ENCODE results near the gene PDF.
"Not testable (repeated sequence)": the region's sequence is repeated elsewhere in the genome, so short reads cannot be mapped to it uniquely, and the experiment has no call there.

PDF gene, protein sequence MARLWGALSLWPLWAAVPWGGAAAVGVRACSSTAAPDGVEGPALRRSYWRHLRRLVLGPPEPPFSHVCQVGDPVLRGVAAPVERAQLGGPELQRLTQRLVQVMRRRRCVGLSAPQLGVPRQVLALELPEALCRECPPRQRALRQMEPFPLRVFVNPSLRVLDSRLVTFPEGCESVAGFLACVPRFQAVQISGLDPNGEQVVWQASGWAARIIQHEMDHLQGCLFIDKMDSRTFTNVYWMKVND

DNA sequence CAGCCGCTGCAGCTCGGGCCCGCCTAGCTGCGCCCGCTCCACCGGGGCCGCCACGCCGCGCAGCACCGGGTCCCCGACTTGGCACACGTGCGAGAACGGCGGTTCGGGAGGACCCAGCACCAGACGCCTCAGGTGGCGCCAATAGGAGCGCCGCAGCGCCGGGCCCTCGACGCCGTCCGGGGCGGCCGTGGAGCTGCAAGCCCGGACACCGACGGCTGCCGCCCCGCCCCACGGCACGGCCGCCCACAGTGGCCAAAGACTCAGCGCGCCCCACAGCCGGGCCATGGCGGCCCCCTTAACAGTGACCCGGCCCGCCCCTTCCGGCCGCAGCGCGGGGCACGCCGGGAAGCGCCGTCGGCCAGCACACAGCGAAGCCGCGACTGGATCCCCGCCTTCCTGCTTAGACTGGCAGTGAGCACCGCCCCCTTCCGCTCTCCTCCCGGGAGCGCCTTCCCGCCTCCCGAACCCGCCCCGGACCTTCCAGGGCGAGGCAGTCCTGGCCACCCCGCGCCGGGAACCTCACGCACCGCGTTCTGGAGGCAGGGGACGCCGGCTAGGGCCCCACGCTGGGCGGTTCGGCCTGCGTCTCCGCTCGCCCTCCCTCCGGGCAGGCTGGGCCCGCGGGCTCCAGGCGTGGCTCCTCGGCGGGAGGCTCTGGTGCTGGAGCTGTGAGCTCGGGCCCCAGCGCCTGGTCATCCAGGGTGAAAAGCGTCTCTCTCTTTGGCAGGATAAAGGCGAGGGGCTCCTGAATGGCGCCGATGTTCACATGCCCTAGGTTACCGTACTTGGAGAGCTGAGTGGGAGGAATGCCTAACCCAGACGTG, at the start of gene PDF:
Gene PDF (minus strand): TSS at position 303 of the 824 bp plus-strand sequence. CDS start 18 bp downstream, at position 285.
- DNase-seq, result peak; percentile 88

DNA sequence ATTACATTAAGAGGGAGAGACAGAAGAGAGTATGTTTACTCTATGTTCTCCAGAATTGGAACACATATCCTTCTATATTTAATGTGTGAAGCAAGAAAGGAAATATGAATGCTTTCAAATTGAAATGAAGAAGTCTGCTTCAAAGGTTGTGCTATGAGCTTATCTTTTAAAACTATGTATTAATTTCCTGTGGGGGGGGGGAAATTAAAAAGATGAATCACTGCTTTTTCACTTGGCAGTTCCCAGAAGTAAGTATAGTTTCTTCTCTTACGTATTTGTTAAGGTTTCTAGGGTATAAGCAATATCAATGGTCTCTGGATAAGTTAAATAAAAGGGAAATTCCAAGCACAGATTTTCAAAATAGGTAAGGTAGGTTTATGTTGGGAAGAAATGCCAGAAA, 48.4 kb upstream of the PDF start:
- DNase-seq, result no peak

DNA sequence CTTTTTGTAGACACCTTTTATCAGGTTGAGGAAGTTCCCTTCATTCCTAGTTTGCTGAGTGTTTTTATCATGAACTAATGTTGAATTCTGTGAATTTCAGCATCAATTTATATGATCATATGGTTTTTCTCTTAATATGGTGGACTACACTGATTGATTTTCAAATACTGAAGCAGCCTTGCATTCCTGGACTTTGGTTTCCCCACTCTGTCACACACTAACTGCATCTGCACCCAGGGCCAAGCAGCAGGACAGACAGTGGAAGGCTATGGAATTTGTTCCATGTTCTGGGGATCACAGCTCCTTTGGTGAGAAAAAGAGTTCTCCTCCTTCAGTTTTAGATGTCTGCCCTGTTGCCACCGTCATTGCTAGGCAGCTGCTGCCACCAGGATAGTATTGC, 47.6 kb upstream of the PDF start:
- no peak for DNase-seq

DNA sequence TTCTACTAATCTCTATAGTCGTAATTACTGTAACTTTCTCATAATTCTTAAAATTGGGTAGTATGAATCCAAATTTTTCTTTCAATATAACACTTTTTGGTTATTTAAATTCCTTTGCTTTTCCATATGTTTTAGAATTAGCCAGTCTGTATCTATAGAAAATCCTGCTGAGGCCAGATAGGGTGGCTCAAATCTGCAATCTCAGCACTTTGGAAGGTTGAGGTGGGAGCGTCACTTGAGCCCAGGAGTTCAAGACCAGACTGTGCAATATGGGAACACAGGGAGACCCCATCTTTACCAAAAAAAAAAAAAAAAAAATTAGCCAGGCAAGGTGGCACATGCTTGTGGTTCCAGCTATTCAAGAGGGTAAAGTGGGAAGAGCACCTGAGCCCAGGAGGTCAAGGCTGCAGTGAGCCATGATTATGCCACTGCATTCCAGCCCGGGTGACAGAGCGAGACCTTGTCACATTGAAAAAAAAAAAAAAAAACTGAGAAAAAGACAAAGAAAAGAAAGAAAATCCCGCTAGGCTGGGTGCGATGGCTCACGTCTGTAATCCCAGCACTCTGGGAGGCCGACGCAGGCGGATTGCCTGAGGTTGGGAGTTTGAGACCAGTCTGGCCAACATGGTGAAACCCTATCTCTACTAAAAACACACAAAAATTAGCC, 46.1 kb upstream of the PDF start:
- DNase-seq, result no peak

DNA sequence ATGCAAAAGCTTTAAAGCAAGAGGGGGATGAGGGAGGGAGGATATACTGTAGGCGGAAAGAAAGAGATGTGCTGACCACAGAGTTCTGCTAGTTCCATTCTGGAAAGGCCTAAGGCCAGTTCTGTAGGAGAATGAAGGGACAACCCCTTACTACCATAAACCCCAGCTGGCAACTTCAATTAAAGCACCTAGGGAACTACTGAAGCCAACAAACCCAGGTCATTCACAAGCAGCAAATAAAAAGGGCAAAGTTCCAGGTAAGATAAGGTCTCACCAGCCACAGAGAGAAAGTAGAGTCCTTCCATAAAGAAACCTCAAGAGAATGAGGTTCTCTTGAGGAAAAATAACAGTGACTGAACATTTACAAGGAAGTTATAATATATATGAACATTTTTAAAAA, 42.6 kb upstream of the PDF start:
- DNase-seq, result no peak

DNA sequence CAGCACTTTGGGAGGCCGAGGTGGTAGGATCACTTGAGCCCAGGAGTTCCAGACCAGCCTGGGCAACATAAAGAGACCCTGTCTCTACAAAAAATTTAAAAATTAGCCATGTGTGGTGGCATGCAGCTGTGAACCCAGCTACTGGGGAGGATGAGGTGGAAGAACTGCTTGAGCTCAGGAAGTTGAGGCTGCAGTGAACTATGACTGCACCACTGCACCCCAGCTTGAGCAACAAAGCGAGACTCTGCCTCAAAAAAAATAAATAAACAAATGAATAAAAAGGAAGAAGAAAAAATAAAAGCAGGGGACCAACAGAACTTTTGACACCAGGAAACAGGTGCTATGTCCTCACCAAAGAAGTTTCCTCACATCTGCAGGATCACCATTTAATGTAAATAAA, 41.2 kb upstream of the PDF start:
- no peak for DNase-seq

DNA sequence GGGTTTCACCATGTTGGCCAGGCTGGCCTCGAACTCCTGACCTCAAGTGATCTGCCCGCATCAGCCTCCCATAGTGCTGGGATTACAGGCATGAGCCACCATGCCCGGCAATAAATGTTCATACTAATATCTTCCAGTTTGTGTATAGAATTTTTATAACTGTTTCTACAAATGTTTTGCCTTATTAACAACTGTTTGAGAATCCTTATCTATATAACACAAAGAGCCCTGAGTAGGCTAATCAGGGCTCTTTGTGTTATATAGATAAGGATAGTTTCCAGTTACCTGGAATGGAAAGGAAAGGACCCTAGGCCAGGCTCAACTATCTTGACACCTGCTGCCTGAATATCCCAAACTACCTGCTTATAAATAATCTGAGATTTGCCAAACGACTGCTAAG, 38.5 kb upstream of the PDF start:
- DNase-seq, result no peak

DNA sequence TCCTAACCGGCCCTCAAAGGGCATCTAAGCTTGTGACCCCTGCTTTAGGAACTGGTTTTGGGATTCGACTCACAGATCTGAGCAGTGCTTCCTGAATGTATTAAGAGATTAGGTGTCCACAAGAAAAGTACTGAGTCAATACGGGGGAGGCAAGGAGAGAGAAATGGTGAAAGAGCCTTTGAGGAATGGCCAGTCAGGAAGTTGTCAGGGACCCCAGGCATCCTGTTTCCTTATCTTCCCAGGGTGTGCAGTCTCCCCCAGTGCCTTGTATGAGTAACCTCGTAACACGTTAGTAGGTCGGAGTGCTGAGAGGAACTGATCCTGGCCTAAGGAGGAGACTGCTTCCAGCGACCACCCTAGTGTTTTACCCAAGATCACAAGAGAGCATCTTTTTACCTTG, 37.6 kb upstream of the PDF start:
- no peak for DNase-seq

DNA sequence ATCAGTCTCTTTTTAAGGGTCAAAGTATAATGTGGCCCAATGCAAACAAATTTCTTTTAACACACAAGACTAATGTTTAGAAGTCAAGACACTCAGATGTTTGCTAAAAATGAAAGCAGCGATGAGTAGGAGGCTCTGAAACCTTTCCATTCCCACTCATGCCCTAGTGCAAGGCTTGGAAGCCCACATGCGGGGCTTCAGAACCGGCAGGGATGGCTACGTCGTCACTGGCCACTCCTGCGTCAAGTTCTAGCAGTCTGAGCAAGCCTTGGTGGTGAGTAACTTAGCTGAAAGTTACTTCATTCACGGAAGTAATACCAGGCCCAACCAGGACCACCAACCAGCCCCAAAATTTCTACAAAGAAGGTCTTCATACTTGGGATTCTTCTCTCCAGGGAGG, 36.0 kb upstream of the PDF start:
- DNase-seq, result no peak

DNA sequence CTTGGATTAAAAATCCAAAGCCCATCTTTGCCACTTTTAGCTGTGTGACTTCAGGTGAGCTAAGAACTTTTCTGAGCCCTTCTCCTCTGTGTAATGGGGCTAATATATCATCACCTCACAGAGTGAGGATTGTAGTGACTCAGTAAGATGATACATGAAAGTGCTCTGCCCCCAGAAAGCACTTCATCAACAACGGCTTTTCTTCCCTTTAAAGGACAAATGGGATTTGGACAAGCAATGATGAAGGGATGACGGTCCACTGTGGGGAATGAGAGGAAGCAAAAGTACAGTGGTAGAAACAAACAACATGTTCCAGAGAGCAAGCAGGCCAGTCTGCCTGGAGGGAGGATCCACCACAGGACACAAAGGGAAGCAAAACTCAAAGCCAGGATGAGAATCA, 35.5 kb upstream of the PDF start:
- DNase-seq, result no peak

DNA sequence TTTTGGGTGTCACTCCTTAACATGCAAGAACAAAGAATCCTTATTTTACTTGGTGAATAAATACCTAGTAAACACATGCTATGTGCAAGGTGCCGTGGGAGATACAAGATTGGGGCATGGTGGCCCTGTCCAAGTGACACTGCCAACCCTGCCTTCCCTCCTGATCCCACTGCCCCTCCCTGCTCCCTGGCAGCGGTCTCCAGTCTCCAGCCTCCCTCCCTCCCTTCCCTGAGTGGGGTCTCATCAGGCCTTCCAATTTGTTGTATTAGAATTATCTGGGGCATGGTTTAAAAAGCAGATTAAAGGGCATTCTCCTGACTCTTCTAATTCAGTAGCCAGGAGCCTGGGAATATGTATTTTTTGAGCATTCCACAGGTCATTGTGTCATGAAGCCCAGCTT, 33.7 kb upstream of the PDF start:
- no peak for DNase-seq

DNA sequence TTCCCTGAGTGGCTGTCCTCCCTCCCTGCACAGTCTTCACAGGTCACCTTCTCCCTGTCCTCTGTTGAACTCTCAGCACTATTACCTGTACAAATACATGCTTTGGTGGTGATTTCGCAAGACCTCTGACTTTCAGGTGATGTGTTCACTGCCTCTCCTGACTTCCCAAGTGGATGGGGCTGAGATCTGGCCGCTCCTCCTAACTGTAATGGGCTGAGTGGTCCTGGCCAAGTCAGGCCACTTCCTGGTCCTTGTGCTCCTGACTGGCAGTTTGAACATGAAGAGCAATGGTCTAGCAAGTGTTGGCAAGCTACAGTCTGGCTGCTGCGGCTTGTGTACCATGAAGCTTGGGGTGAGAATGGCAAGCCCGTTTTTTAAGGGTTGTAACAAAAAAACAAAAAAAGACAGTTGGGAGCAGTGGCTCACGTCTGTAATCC, 32.9 kb upstream of the PDF start:
- no peak for DNase-seq

DNA sequence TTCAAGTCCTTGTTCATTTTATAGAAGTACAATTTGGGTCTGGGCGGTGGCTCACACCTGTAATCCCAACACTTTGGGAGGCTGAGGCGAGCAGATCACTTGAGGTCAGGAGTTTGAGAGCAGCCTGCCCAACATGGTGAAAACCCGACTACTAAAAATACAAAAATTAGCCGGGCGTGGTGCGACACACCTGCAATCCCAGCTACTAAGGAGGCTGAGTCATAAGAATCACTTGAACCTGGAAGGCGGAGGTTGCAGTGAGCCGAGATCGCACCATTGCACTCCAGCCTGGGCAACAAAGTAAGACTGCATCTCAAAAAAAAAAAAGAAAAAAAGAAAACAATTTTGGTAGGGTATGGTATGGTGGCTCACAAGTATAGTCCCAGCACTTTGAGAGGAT, 29.7 kb upstream of the PDF start:
- not testable (repeated sequence) for DNase-seq

DNA sequence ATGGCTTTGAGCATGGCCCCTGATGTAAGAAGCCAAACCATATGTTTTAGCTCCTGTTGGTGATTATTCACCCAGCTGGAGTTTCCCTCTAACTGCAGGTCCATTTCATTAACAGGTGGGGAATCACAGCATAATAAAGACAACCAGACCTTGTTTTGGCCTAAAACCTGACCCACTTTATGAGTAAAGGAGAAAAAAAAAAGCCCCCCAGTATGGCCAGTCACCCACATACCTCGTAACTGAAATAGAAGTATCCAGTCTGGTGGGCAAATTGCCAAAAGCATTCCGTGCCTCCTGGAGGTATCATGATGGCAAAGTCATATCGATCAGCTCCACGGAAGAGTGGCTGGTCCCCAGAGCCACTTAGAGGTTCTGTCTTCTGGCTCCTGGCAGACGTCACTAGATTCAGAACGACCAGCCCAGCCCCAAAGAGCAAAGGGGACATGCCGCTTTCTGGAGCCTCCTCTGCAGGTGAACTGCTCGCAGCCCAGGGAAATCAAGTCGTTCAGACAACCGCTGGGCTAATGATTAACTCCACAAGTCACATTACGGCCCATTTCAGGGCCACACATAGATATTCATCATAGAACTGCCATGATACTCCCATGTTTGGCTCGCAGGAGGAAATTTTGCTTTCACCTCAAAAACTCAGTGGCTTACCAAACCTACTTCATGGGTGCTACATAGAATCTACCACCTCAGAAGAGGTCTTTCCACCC, 21.1 kb upstream of the PDF start, which contains the start of gene TMED6:
Gene TMED6 (minus strand): TSS at position 478 of the 719 bp plus-strand sequence. CDS start 33 bp downstream, at position 445.
- DNase-seq, result no peak

DNA sequence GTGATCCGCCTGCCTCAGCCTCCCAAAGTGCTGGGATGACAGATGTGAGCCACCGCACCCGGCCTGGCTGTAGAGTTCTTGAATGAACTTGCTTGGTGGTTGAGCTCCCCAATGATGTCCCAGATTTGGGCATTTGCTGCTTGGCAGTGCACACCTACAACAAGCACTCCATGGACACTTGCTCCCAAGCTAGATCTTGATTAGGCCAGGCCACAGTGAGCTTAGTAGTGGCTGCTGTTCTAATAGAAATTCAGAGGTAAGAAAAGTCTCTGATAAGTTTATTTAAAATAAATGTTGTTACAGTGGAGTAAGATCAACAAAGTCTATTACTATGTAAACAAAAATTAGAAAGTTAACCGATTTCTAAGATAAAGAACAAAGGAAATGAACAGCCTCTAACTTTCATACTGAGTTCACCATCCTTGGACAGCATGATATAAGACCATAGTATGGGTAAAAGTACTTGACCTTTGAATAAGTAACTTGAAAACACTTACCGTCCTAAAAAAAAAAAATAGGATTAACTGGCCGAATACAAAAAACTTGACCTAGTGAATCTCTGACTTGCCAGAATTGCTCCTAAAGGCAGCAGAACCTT, 20.2 kb upstream of the PDF start:
- DNase-seq, result no peak

DNA sequence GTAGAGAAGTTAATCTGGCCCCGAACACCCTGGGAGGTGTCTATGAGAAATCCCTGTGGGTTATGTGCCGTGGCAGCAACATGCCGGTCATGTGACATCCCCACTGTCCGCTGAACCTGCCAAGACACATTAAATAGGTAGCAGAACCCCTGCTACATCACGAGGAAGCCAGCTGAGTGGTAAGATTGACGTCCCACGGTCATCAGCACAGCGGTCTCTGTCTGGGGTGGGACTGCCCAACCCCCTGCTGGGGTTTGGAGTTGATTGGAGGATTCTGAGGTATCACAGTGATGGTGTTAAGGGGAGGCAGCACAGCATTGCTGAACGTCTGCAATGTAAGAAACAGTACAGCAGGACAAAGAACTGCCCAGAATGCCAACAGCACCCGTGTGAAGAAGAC, 19.1 kb upstream of the PDF start:
- DNase-seq, result no peak

DNA sequence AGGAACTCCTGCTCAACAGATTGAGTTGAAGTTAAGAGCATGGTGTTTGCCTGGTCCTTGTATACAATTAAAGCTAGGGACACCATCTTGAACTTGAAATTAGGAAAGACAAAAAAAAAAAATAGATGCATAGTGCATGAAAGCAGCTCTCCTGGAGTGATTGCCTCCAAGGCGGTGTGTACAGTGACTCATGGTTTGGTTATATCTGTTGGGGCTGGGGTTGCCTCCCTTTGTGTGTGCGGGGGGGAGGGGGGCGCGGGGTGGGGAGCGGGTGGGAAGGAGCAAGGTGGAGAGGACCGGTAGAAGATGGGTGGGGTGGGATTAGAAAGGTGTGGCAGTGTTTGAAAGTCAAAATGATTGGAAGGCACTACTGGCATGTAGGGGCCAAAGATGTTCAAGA, 17.8 kb upstream of the PDF start:
- DNase-seq, result no peak

DNA sequence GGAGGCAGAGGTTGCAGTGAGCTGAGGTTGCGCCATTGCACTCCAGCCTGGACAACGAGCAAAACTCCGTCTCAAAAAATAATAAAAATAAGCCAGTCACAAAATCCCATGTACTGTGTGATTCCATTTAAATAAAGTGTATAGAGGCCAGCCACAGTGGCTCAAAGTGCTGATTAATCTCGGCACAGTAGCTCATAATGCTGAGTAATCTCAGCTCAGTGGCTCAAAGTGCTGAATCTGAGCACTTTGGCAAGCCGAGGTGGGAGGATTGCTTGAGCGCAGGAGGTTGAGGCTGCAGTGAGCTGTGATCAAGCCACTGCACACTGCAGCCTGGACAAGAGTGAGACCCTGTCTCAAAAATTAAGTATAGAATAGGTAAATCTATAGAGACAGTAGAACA, 16.3 kb upstream of the PDF start:
- DNase-seq, result no peak

DNA sequence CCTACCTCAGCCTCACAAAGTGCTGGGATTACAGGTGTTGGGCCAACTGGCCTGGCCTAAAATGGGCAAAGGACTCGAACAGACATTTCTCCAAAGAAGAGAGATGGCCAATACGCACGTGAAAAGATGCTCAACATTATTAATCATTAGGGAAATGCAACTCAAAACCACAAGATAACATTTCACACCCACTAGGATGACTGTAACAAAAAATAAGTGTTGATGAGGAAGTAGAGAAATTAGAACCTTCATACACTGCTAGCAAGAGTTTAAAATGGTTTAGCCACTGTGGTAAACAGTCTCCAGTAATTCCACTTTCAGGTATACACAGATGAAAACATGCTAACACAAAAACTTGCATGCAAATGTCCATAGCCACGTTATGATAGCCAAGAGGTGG, 15.5 kb upstream of the PDF start:
- DNase-seq, result no peak

DNA sequence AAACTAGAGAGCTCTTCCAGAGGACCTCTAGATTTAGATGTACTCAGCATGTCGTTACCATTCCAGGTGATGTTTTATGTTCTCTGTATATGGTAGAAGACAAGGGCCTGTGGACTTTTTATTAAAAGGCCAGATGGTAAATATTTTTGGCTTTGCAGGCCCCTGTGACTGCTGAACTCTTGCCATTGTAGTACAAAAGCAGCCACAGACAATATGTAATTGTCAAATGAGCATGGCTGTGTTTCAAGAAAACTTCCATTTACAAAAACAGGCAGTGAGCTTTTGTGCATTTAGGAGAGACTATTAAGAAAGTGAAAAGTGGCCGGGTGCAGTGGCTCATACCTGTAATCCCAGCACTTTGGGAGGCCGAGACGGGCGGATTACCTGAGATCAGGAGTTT, 13.8 kb upstream of the PDF start:
- DNase-seq, result no peak

DNA sequence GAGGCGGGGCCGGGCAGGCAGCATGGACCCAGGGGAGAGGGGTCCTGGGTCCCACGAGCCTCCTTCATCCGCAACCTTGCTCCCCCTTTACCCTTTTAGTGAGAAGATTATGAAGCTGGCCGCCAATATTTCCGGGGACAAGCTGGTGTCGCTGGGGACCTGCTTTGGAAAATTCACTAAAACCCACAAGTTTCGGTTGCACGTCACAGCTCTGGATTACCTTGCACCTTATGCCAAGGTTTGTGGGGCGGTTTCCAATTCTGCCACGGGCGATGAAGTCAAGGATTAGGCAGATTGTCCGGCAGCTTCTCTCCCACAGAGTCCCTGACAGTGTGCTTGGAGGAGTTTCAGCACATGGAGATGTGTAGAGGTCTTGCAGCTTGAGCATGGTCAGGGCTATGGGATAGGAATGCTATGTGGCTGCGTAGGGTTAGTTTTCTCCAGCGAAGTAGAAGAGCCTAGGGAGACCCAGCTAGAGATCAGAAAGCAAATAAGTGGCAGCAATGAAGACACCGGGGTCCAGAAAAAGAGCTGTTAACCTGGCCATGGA, 9.8 kb upstream of the PDF start:
- no peak for DNase-seq

DNA sequence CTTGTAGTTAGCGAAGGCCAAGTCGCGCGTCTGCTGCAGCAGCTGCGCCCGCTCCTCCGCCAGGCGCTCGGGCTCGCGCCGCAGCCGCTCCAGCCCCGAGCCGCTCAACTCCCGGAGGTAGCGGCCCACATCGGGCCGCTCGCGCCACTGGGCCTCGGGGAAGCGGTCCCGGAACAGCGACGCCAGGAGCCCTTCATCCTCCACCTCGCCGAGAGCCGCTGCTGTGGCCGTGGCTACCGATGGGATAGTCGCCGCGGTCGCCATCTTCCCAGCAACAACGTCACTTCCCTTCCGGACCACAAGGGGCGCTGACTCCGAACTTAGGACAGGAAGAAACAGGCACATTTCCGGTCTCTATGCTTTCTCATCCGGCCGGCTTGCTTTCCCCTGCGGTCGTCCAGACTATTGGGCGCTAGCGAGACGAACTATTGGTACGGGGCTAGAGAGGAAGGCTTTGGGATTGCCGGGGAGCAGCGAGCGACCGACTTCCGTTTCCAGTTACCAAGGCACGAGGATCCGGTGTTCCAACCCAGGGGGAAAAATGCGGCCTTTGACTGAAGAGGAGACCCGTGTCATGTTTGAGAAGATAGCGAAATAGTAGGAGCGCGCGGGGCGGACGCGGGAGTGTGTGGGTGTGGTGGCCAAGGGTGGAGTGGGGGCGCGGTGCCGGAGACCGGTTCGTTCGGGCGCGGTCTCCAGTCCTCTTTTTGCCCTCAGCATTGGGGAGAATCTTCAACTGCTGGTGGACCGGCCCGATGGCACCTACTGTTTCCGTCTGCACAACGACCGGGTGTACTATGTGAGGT, 9.1 kb upstream of the PDF start, which contains the start of the genes COG8 and NIP7:
Gene COG8 (minus strand): TSS at position 276 of the 806 bp plus-strand sequence. CDS start 12 bp downstream, at position 264.
Gene NIP7 (plus strand): TSS at position 484 of the 806 bp plus-strand sequence. CDS start 58 bp downstream, at position 542.
- DNase-seq, result peak; percentile 91
